ENCODE results near the gene PPL. TPM values are rescaled to one million over a fixed set of nuclear protein-coding genes. Genes with fewer than 3 reads are reported as not detected.
A peak's percentile ranks its signal among the peaks of the same experiment; 100 is the strongest.
"Not testable (repeated sequence)": the region's sequence is repeated elsewhere in the genome, so short reads cannot be mapped to it uniquely, and the experiment has no call there.

The PPL gene
- 2.4 and 5.4 TPM in 2 replicates for total RNA-seq

DNA sequence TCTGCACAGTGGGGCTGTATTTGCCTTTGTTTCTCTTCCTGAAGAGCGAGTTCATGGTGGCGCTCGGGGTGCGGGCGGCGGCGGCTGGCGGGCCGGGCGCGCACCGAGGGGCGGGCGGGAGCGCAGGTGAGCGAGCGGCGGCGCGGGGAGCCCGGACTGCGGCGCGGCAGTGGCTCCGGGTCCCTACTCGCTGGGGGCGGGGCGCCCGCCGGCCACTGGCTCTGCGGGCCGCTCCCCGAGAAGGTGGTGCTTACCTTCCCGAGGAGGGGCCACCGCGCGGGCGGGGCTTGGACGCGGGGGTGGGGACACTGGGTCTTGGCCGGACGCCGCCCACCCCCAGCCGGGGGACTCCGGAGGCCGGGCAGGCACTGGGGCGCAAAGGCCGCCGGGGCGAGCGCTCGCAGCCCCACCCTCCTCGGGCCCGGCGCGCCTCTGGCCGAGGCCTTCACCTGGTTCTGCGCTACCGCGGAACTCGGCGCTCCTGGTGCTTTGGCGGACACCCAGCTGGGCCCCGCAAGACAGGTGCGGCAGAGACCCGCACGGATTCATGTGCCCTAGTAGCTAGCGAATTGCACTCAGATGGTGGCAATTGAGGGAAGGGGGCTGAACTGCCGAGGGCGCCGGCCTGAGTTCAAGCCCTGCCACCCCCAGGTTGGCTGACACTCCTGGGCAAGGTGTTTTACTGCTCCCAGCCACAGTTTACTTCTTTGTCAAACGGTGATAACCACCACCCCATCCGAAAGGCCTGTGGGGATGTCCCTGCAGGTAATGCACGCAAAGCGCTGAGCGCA is at the start of gene PPL:
PPL (minus strand) TSS at position 158 of the 791 bp plus-strand sequence; CDS start at position 55, 103 bp downstream.
- peak in 1 of 2 donors; percentile 24 for DNase-seq (ENCODE audit: low read depth in 2 of 2)

GRCh38 chr16:4984174-4984990 is 47.4 kb upstream of the PPL start:
- DNase-seq (ENCODE audit: low read depth in 2 of 2), result no peak

- no peak for DNase-seq (ENCODE audit: low read depth in 2 of 2)
Observed at GRCh38 chr16:4982056-4982867, 45.3 kb upstream of the PPL start.

GRCh38 chr16:4981473-4981872 is 44.5 kb upstream of the PPL start:
- DNase-seq (ENCODE audit: low read depth in 2 of 2), result no peak

DNA sequence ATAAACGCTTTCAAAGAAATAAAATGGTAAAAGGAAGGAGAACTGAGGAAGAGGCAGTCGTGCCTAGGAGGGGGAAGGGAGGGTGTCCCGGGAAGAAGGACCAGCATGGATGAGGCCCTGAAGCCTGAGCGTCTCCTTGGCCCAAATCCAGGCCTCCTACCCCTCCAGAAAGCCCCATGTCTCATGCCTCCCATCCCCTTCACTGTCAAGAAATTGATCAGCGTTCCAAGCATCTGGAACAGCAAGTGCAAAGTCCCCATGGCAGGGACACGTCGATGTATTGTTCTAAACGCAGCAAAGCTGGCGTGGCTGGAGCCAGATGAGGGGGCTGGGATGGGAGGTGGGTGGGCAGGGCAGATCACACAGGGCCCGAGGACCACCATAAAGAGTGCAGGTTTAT is 43.7 kb upstream of the PPL start:
- DNase-seq (ENCODE audit: low read depth in 2 of 2), result no peak

- no peak for DNase-seq (ENCODE audit: low read depth in 2 of 2)
Observed at GRCh38 chr16:4979736-4980660, 43.0 kb upstream of the PPL start.

GRCh38 chr16:4979164-4979563 is 42.2 kb upstream of the PPL start:
- DNase-seq (ENCODE audit: low read depth in 2 of 2), result no peak

GRCh38 chr16:4976611-4977145 is 39.7 kb upstream of the PPL start:
- no peak for DNase-seq (ENCODE audit: low read depth in 2 of 2)

DNA sequence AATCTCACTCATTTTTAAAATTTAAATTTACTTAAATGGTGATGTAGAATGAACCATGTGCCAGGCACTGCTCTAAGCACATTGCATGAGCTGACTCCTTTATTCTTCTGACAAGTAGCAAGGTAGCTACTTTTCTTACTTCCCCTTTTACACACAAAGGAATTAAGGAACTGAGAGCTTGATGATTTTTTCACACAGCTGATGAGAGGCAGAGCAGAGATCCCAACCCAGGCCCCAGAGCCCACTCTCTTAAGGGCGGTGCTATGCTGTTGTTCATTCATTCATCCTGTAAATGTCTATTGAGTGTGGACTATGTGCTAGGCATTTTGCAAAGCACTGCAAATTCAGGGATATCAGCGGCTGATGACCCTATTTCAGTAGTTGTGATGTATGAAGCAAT is 39.1 kb upstream of the PPL start:
- DNase-seq (ENCODE audit: low read depth in 2 of 2), result no peak

GRCh38 chr16:4972938-4973587 is 36.1 kb upstream of the PPL start:
- DNase-seq (ENCODE audit: low read depth in 2 of 2), result peak in 1 of 2 donors; percentile 25

DNA sequence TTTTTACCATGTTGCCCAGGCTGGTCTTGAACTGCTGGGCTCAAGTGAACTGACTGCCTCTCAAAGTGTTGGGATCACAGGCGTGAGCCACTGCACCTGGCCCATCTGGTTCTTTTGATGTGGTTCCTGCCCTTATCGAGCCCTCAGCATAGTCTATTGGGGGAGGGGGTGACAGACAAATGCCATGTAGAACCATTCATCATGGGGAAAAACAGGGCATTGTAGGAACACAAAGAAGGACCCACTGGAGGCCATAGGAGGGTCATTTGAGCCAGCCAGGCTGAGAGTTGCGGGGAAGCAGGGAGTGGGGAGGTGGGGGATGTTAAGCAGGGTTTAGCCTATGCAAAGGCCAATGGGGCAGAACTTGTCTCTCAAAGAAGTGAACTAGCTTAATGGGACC is 33.1 kb upstream of the PPL start:
- DNase-seq (ENCODE audit: low read depth in 2 of 2), result no peak

GRCh38 chr16:4968879-4969483 is 32.0 kb upstream of the PPL start:
- DNase-seq (ENCODE audit: low read depth in 2 of 2), result no peak

- not testable (repeated sequence) for DNase-seq (ENCODE audit: low read depth in 2 of 2)
Observed at GRCh38 chr16:4968278-4968677, 31.3 kb upstream of the PPL start.

DNA sequence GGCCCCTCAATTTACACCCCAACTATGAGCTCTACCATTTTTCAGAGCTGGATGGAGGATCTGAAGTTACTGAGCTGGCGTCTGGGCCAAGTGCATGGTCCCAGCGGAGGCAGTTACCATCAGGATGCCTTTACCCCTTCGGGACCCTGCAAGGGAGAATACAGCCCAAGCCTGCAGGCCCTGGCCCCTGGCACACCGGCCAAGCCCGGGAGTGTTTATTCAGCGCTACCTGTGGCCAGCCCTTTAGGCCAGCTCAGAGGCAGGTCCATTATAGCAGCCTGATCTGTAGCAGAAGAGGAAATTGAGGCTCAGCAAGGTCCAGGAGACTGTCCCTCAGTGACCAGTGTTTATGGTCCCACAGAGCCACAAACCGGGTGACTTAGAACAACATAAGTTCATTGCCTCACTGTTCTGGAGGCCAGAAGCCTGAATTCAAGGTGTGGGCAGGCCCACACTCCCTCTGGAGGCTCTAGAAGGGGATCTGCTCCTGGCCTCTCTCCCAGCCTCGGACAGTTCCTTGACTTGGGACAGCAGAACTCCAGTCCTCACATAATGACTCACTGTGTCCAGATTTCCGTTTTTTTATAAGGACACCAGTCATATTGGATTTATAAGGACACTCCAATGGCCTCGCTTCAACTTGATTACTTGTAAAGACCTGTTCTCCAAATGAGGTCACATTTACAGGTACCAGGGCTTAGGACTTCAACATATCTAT is 29.9 kb upstream of the PPL start:
- no peak for DNase-seq (ENCODE audit: low read depth in 2 of 2)

DNA sequence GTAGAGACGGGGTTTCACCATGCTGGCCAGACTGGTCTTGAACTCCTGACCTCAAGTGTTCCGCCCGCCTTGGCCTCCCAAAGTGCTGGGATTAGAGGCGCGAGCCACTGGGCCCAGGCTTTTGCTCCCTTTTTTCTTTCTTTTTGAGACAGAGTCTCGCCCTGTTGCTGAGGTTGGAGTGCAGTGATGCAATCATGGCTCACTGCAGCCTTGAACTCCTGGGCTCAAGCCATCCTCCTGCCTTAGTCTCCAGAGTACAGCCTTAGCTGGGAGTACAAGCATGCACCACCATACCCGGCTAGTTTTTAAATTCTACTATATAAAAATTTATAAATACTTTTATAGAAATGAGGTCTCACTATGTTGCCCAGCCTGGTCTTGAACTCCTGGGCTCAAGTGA is 26.6 kb upstream of the PPL start:
- not testable (repeated sequence) for DNase-seq (ENCODE audit: low read depth in 2 of 2)

GRCh38 chr16:4962716-4963115 is 25.8 kb upstream of the PPL start:
- no peak for DNase-seq (ENCODE audit: low read depth in 2 of 2)

GRCh38 chr16:4960579-4960978 is 23.6 kb upstream of the PPL start:
- no peak for DNase-seq (ENCODE audit: low read depth in 2 of 2)

GRCh38 chr16:4958510-4959438 is 21.8 kb upstream of the PPL start:
- DNase-seq (ENCODE audit: low read depth in 2 of 2), result no peak
